ENCODE data around the gene PITPNM3.

PITPNM3 gene

DNA sequence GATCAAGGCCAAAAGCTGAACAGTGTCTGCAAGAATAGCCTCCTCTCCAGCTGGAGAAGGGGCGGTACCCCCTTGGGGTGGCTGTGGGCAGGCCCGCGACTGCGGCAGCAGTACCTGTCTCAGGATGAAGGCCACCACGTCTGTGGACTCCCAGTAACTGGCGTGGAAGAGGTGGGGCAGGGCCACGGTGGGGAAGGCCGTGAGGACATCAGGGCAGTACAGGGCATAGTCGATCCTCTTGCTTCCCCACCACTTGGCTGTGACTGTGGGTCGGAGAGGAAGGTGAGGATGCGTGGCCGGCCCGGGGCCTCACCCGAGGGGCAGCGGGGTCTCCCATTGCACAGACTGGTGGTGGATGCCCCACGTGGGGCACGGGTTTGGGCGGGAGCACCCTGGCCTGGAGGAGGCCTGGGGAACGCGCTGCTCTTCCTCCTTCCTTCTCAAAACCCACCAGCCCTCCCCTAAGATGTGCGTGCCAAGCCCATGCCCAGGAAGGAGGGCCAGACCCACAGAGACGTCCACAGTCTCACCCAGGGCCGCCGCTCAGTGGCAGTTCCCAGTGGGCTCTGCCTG, 86.1 kb downstream of the PITPNM3 start:
- TF ChIP-seq, protein P1, sequence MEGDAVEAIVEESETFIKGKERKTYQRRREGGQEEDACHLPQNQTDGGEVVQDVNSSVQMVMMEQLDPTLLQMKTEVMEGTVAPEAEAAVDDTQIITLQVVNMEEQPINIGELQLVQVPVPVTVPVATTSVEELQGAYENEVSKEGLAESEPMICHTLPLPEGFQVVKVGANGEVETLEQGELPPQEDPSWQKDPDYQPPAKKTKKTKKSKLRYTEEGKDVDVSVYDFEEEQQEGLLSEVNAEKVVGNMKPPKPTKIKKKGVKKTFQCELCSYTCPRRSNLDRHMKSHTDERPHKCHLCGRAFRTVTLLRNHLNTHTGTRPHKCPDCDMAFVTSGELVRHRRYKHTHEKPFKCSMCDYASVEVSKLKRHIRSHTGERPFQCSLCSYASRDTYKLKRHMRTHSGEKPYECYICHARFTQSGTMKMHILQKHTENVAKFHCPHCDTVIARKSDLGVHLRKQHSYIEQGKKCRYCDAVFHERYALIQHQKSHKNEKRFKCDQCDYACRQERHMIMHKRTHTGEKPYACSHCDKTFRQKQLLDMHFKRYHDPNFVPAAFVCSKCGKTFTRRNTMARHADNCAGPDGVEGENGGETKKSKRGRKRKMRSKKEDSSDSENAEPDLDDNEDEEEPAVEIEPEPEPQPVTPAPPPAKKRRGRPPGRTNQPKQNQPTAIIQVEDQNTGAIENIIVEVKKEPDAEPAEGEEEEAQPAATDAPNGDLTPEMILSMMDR (conservative IDR thresholded peaks at IDR 0.05) = no peak
- H3K27ac ChIP-seq = no peak overlapping the region

DNA sequence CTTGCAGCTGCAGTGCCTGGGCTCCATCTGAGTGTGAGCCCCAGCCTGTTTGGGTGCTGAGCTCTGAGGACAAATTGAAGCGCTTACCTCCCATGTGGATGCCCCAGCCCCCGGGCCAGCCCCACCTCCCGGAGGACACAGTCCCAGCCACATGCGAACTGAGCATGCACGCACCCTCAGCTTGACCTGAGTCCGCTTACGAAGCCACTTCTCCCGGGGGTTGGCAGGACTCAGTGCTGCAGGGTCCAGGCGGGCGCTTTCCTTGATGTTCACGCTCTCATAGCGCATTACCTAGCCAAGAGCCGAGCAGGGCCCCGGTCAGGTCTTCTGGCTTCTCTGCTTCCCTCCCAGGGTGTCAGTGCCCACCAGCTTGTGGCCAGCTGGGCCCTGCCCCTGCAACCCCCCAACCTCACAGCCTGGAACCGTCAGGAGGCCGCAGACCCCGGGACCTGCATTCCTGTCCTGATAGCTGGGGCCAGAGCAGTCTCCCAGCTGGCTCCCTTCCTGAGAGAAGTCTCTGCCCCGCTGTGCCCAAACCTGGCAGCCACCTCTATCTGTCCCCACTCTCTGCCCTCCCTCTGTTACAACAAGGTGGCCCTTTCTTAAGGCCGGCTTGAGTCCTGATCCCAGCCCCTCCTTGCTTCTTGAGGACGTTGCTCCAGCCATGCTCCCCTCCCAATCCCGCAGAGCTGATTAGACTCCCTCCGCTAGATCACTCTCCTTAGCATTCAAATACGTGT, 88.1 kb downstream of the PITPNM3 start:
- no peak overlapping the region for H3K27ac ChIP-seq

GRCh38 chr17:6467567-6467966, 88.8 kb downstream of the PITPNM3 start:
- H3K27ac ChIP-seq = no peak overlapping the region
- TF ChIP-seq, protein P1 (conservative IDR thresholded peaks at IDR 0.05) = no peak

More for the DNA sequence above, 88.1 kb downstream of the PITPNM3 start:
- TF ChIP-seq, protein P1 (conservative IDR thresholded peaks at IDR 0.05) = no peak

DNA sequence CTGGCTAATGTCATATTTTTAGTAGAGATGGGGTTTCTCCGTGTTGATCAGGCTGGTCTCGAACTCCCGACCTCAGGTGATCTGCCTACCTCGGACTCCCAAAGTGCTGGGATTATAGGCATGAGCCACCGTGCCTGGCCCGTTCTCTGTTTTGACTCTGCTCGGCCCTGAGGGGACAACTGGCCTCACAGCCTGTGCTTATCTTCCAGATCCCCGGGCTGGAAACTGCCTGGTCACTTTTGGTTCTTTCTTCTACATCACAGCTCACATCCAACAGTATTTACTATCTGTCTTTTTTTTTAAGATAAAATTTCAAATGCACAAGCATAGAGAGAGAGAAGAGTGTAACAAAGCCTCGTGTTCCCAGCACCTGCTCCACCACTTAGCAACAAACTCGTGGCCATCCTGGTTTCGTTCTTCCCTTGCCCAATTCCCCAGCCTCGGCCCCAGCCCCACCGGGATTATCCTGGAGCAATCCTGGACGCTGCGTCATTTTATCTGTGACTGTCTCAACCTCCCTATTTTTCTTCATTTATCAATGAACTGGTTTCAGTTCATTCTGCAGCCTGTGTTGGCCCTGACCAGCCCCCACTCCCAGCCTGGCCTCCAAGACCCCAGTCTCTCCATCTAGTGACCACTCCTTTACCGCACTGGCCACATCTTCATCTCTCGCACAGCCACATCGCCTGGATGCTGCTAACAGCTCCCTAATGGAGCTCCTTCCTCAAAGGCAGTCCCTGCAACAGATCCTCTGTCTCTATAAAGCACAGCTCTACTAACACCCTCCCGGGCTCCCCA, 91.0 kb downstream of the PITPNM3 start:
- no peak overlapping the region for H3K27ac ChIP-seq
- TF ChIP-seq, protein P1 (conservative IDR thresholded peaks at IDR 0.05) = no peak

DNA sequence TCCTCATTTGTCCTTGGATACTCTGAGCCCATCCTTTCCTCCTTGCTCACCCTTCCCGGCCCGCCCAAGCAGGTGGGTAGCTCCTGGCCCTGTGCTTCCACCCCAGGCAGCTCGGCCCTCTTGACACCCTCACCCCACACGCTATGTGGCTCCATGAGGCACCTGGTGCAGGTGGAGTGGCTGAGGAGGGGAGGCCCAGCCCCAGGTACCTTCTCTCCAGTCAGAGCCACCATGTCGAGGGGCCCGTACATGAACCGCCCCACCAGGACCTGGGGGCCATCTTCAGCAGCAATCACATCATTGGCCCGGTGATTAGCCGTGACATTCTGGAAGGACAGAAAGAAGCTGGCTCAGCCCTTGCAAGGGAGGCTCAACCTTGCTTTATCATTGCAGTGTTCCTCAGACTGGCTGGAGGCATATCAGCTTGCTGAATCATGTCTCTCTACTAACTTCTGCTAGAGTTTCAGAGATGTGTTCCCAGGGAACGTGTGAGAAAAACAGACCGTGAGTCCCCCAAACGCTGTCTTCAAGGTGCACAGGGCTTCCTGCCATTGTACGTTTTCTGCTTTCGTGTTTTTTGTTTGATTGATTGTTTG, 91.8 kb downstream of the PITPNM3 start:
- no peak overlapping the region for H3K27ac ChIP-seq
- TF ChIP-seq, protein P1 (conservative IDR thresholded peaks at IDR 0.05) = no peak

- no peak overlapping the region for H3K27ac ChIP-seq
- TF ChIP-seq, protein P1 (conservative IDR thresholded peaks at IDR 0.05) = no peak
Measured at GRCh38 chr17:6463616-6464445, 92.5 kb downstream of the PITPNM3 start.
